AG08395 (cell line): Measurements from ENCODE around the gene SSUH2.
A peak's percentile ranks its signal among the peaks of the same experiment; 100 is the strongest.

Experiments
- DNase-seq: peaks from one replicate; pipeline ENCODE4 v3.0.0; 2012; ENCODE audit warnings: mixed read lengths, low spot score

The SSUH2 gene

GRCh38 chr3:8610951-8611350, 33.6 kb downstream of the SSUH2 start:
- no peak for DNase-seq

- no peak for DNase-seq
Observed at GRCh38 chr3:8608791-8609467, 35.7 kb downstream of the SSUH2 start.

- no peak for DNase-seq
Observed at GRCh38 chr3:8608041-8608790, 36.4 kb downstream of the SSUH2 start.

- DNase-seq = peak; percentile 84
Observed at GRCh38 chr3:8607234-8608040, 37.2 kb downstream of the SSUH2 start.

GRCh38 chr3:8606701-8607231, 37.8 kb downstream of the SSUH2 start:
- peak; percentile 30 for DNase-seq

GRCh38 chr3:8604988-8605387, 39.6 kb downstream of the SSUH2 start:
- no peak for DNase-seq

- DNase-seq = no peak
Observed at GRCh38 chr3:8604006-8604405, 40.6 kb downstream of the SSUH2 start.

- DNase-seq = no peak
Observed at GRCh38 chr3:8603115-8603710, 41.4 kb downstream of the SSUH2 start.

GRCh38 chr3:8600457-8600856, 44.1 kb downstream of the SSUH2 start:
- no peak for DNase-seq

GRCh38 chr3:8599146-8599545, 45.5 kb downstream of the SSUH2 start:
- no peak for DNase-seq

GRCh38 chr3:8597219-8597853, 47.3 kb downstream of the SSUH2 start:
- DNase-seq = no peak

GRCh38 chr3:8596321-8597218, 48.0 kb downstream of the SSUH2 start:
- no peak for DNase-seq

- no peak for DNase-seq
Observed at GRCh38 chr3:8595695-8596115, 48.9 kb downstream of the SSUH2 start.

GRCh38 chr3:8595252-8595651, 49.3 kb downstream of the SSUH2 start:
- DNase-seq = no peak

- DNase-seq = peak; percentile 66
Observed at GRCh38 chr3:8593021-8593827, 51.4 kb downstream of the SSUH2 start.

- DNase-seq = peak; percentile 70
Observed at GRCh38 chr3:8589880-8590556, 54.6 kb downstream of the SSUH2 start.

GRCh38 chr3:8584661-8585060, 59.9 kb downstream of the SSUH2 start:
- no peak for DNase-seq

- no peak for DNase-seq
Observed at GRCh38 chr3:8581806-8582445, 62.7 kb downstream of the SSUH2 start.

GRCh38 chr3:8581373-8581772, 63.2 kb downstream of the SSUH2 start:
- DNase-seq = no peak
